Skin of body (tissue), 3 donors: ENCODE results near the gene STX7. TPM values are rescaled to one million over a fixed set of nuclear protein-coding genes. Genes with fewer than 3 reads are reported as not detected.

Experiments used
- DNase-seq: peaks from one replicate; lab custom pipeline; 2025; lab: John Stamatoyannopoulos, UW
- small RNA-seq: library from RNA; depleted of rRNA; stranded (forward); fragments of <200 nt; gene quantifications from one replicate; pipeline ENCODE3, GENCODE V24; 2014; ENCODE audit warnings: low replicate concordance
- total RNA-seq: library from RNA; depleted of rRNA; stranded (reverse); fragments of >200 nt; gene quantifications from one replicate; pipeline ENCODE4 v1.2.3, GENCODE V29; 2014

Gene STX7
- total RNA-seq, 1 donor from 2014 or later: 25.9 TPM

GRCh38 chr6:132414322-132414721, 98.6 kb downstream of the STX7 start:
- DNase-seq: no peak

DNA sequence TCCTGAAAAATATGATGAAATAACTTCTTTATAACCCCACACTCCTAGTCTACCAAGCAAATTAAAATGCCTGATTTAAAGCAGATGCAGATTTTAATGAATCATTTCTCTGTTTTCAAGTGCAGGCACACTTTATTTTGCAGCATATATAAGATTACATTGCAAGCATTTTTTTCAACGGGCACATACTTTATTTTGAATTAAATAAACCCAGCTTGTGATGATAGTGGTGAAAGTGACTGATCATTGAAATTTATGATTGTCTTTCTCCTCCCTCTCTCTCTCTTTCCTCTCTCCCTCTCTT, 99.5 kb downstream of the STX7 start:
- DNase-seq: no peak

DNA sequence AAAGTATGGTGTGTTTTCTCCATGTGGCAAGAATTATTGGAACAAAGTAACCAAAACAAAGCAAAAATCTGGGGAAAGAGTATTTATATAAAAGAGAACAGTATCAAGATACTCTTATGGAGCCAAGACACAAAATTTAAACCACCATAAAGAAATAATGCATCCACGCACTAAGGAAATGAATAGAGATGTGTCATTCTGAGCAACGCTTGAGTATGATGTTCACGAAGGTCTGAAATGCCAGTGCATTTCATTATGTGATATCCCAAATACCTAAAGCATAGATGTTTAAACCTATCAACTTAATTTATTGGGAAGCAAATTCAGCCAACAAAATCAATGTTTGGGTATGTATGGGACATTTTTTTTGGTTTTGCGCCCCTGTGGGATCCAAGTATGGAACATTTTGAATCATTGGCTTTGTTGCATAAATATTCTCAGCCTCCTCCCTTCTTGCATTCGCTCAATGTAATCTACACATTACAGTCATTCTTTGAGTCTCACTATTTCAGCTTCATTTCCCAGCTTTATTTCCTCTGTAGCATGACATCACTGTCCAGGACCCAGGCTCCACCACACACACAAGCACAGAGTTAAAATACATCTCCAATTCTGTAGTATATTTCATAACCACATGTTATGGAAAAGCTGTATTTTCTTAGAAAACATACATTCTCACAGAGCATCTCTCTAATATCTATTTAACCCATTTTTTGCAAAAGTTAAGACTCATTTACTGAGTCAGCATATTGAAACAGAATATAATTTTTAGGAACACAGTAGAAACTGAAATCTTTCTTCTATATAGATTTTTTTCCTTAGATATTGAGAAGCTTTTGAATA, 100.0 kb downstream of the STX7 start:
- no peak for DNase-seq

DNA sequence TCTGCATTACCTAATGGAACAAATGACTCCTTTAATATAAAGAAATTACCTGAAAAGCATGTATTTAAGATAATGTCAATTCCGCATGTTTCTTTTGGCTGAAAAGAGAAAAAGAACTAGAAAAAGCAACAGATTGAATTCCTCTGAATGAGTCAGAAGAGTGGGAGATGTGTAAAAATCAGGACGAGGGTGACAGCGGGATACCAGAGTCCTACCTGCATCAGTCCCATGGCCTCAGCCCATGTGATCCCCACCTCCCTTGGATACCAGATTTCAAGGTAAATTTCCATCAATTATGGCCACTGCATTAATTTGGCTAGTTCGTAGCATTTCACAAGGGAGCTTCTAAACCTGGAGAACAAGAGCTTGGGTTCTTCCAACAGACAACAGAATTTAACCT, 101.6 kb downstream of the STX7 start:
- DNase-seq: no peak

GRCh38 chr6:132410830-132411229, 102.1 kb downstream of the STX7 start:
- DNase-seq: no peak

- DNase-seq: no peak
These were observed 107.6 kb downstream of the STX7 start for GRCh38 chr6:132405143-132405915.

DNA sequence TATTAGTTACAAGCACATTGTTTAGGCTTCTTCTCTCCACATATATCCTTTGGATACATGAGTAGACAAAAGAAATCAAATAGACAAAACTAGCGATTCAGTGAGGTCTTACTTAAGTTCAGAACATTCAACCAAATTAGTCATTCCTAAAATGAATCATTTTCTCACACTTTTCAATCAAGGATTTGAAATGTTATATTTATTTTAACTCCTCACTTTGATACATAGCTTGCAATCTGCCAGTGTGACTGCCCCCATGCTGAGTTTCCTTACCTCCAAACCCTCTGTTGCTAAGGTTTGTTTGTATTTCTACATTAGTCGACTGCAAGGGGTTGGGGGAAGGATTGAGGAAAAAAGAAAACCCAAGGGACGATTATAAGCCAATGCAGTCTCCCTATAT, 108.2 kb downstream of the STX7 start:
- no peak for DNase-seq

GRCh38 chr6:132404330-132404729, 108.6 kb downstream of the STX7 start:
- DNase-seq: no peak

DNA sequence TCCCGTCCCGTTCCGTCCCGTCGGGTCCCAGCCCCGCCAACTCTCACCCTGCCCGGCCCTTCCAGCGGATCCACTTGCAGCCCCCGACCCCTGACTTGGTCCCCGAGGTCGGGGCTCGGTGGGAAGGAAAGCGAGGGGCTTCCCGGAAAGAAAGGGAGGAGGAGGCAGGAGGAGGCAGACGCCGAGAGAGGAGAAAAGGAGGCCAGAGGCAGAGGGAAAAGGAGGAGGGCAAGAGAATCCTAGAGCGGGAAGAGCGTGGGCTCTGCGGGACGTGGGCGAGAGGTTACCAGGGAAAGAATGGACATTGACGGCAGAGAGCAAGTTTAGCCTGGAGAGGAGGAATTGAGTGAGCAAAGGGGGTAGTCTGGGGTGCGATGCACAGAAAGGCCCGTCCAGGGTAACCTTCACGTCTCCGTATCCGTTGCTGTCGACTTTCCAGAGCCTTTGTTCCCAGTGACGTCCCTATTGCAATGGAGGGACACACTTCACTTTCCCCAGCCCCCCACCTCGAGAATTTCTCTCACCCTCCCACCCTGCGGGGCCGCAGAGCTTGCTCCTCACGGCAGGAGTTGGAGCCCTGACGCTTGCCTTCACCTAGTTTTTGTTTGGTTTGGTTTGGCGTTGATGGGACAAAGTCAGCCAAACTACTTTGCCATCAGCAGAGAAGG, 111.2 kb downstream of the STX7 start:
- no peak for DNase-seq

DNA sequence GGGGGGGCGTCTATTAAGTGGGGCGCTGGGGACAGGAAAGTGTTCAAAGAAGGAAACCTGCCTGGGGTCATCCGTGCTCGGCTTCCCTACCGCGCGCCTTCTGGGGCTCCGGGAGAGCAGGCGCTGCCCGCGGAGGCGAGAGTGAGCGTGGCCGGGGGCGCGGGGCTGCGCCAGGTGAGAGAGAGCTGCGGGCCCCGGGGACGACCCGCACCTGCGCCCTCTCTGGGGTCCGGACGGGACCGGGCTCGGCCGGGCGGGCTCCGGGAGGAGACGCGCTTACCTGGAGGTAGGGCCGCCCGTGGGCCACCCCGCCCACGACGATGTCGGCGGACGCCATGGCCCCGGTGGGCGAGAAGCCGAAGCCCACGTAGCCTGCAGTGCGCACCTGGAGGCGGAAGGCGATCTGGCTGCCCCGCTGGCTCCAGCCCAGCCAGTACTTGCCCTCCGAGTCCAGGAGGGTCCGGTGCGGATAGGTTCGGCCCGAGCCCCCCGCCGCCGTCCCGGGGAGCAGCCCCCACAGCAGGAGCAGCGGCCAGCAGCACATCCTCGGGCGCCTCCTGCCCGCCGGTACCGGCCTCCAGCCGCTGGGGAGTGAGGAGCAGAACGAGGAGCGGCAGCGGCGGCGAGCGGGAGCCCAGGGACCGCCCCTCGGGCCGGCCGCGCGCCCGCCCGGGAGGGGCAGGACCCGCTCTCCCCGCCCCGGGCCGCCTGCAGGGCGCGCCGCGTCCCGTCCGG, 111.9 kb downstream of the STX7 start, which contains the start of gene MOXD1:
TSS of gene MOXD1 (minus strand) at position 593 of the 735 bp plus-strand sequence. CDS start at position 544, 49 bp downstream.
- no peak for DNase-seq

DNA sequence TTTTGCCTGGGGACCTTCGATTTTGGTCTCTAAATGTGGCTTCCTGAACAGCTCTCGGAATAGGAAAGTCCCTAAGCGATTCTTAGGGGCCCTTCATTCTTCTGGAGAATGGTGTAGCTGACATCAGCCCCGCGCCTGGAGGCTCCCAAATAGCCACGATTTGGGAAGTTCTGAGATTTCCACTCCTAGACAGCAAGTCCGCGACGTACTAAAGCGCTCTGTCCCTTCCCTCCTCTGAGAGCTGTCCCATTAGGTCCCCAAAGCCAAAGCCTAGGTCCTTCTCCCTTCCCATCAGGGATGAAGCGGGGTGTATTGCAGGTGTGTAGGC, 112.4 kb downstream of the STX7 start:
- DNase-seq: no peak

GRCh38 chr6:132399376-132400074, 113.4 kb downstream of the STX7 start:
- DNase-seq: no peak

Small RNA genes within 50 kb of the gene (small RNA-seq; reads per million reads assigned to genes)
- gene TAAR7P: not detected

Other genes starting within 250 kb of the STX7 start
- 15.6 TPM for gene MOXD1, start 111.6 kb downstream of the STX7 start, total RNA-seq
- not detected for gene TAAR9, start 25.2 kb upstream of the STX7 start, total RNA-seq
- gene TAAR8, start 39.6 kb upstream of the STX7 start, total RNA-seq: not detected
- gene TAAR6, start 57.2 kb upstream of the STX7 start, total RNA-seq: not detected
- not detected for gene TAAR5, start 76.6 kb upstream of the STX7 start, total RNA-seq
- not detected for gene TAAR2, start 111.2 kb upstream of the STX7 start, total RNA-seq
- not detected for gene TAAR1, start 146.1 kb upstream of the STX7 start, total RNA-seq
- gene VNN1, start 200.9 kb upstream of the STX7 start, total RNA-seq: 0.89 TPM
- gene VNN2, start 244.8 kb upstream of the STX7 start, total RNA-seq: 25.3 TPM